Left renal pelvis (tissue), 4 donors: ENCODE measurements around the gene MRPL49. TPM values are rescaled to one million over a fixed set of nuclear protein-coding genes. Genes with fewer than 3 reads are reported as not detected.
"Not testable (repeated sequence)": the region's sequence is repeated elsewhere in the genome, so short reads cannot be mapped to it uniquely, and the experiment has no call there.

Source experiments
- DNase-seq, 4 donors: peaks; one replicate each; pipeline ENCODE4 v3.0.0-alpha.2; 2013; ENCODE audit warnings: low read depth in 4 of 4, low spot score in 3 of 4
- polyA plus RNA-seq, 4 donors: library from polyadenylated mRNA; unstranded; fragments of 120-200 nt; gene quantifications; one replicate each; pipeline ENCODE4 v1.2.1, GENCODE V29; 2013; ENCODE audit not compliant: insufficient read length in 4 of 4

MRPL49 gene
- polyA plus RNA-seq, 4 donors, result 36.9 to 59.1 (median 56.3) TPM

- DNase-seq, result no peak
These were observed 38.5 kb downstream of the MRPL49 start for GRCh38 chr11:65160643-65161042.

- DNase-seq, result no peak
These were observed 41.6 kb downstream of the MRPL49 start for GRCh38 chr11:65163684-65164083.

- DNase-seq, result no peak
These were observed 43.5 kb downstream of the MRPL49 start for GRCh38 chr11:65165410-65166317.

GRCh38 chr11:65166893-65167292 lies 44.8 kb downstream of the MRPL49 start:
- DNase-seq, result no peak

- DNase-seq, result no peak
These were observed 45.5 kb downstream of the MRPL49 start for GRCh38 chr11:65167656-65168055.

- no peak for DNase-seq
These were observed 47.1 kb downstream of the MRPL49 start for GRCh38 chr11:65169164-65169641.

- no peak for DNase-seq
These were observed 48.0 kb downstream of the MRPL49 start, which contains the start of gene SPDYC for GRCh38 chr11:65170058-65170534. TSS of gene SPDYC (plus strand) at chr11:65170233. CDS start at chr11:65171358, 1,125 bp downstream.

- no peak for DNase-seq
These were observed 50.5 kb downstream of the MRPL49 start for GRCh38 chr11:65172600-65172999.

GRCh38 chr11:65174571-65175010 lies 52.5 kb downstream of the MRPL49 start:
- not testable (repeated sequence) for DNase-seq

Other genes with a start within 250 kb of the MRPL49 start
- 10 to 100 TPM; 48.7 to 68.8 (median 58.5) TPM for gene EHD1, start 243.7 kb upstream of the MRPL49 start, polyA plus RNA-seq
- gene ATG2A, start 205.1 kb upstream of the MRPL49 start, polyA plus RNA-seq, result 10 to 100 TPM; 12.9 to 26.0 (median 15.6) TPM
- 10 to 100 TPM; 13.2 to 20.8 (median 17.4) TPM for gene PPP2R5B, start 197.6 kb upstream of the MRPL49 start, polyA plus RNA-seq
- 1 to 10 TPM; 1.6 to 3.5 (median 2.4) TPM for gene GPHA2, start 186.4 kb upstream of the MRPL49 start, polyA plus RNA-seq
- gene MAJIN, start 150.2 kb upstream of the MRPL49 start, polyA plus RNA-seq, result 1 to 10 TPM in 1 of 4 donors, under 1 TPM in 2, not detected in 1; 0.53 to 1.3 (median 0.92) TPM
- gene BATF2, start 125.3 kb upstream of the MRPL49 start, polyA plus RNA-seq, result 1 to 10 TPM; 2.3 to 2.9 (median 2.6) TPM
- 10 to 100 TPM; 54.6 to 74.5 (median 63.5) TPM for gene ARL2, start 108.2 kb upstream of the MRPL49 start, polyA plus RNA-seq
- gene SNX15, start 94.9 kb upstream of the MRPL49 start, polyA plus RNA-seq, result 10 to 100 TPM; 25.3 to 32.4 (median 28.6) TPM
- 10 to 100 TPM; 10.6 to 19.5 (median 11.3) TPM for gene SAC3D1, start 81.1 kb upstream of the MRPL49 start, polyA plus RNA-seq
- gene NAALADL1, start 63.8 kb upstream of the MRPL49 start, polyA plus RNA-seq, result 10 to 100 TPM; 11.6 to 28.5 (median 12.6) TPM
- gene CDCA5, start 38.3 kb upstream of the MRPL49 start, polyA plus RNA-seq, result 10 to 100 TPM; 15.7 to 20.1 (median 18.0) TPM
- 10 to 100 TPM; 26.2 to 36.5 (median 31.0) TPM for gene ZFPL1, start 38.1 kb upstream of the MRPL49 start, polyA plus RNA-seq
- gene VPS51, start 26.1 kb upstream of the MRPL49 start, polyA plus RNA-seq, result 100 to 1,000 TPM in 2 of 4 donors, 10 to 100 TPM in 2; 87.3 to 152 (median 103) TPM
- gene TM7SF2, start 10.4 kb upstream of the MRPL49 start, polyA plus RNA-seq, result 10 to 100 TPM; 17.7 to 97.1 (median 70.3) TPM
- 10 to 100 TPM in 1 of 4 donors, 1 to 10 TPM in 3; 3.8 to 11.1 (median 5.9) TPM for gene ZNHIT2, start 4.6 kb upstream of the MRPL49 start, polyA plus RNA-seq
- 100 to 1,000 TPM; 557 to 830 (median 587) TPM for gene FAU, start 187 bp upstream of the MRPL49 start, polyA plus RNA-seq
- gene SYVN1, start 12.2 kb downstream of the MRPL49 start, polyA plus RNA-seq, result 10 to 100 TPM; 44.0 to 62.7 (median 55.2) TPM
- gene SPDYC, start 47.9 kb downstream of the MRPL49 start, polyA plus RNA-seq, result not detected
- 100 to 1,000 TPM in 1 of 4 donors, 10 to 100 TPM in 3; 76.5 to 113 (median 88.6) TPM for gene CAPN1, start 59.6 kb downstream of the MRPL49 start, polyA plus RNA-seq
- 10 to 100 TPM; 24.3 to 30.0 (median 28.3) TPM for gene POLA2, start 139.6 kb downstream of the MRPL49 start, polyA plus RNA-seq
- gene CDC42EP2, start 192.5 kb downstream of the MRPL49 start, polyA plus RNA-seq, result 10 to 100 TPM in 2 of 4 donors, 1 to 10 TPM in 2; 7.0 to 24.1 (median 11.4) TPM
- gene DPF2, start 211.5 kb downstream of the MRPL49 start, polyA plus RNA-seq, result 100 to 1,000 TPM in 1 of 4 donors, 10 to 100 TPM in 3; 80.6 to 102 (median 88.0) TPM
- gene TIGD3, start 232.4 kb downstream of the MRPL49 start, polyA plus RNA-seq, result under 1 TPM; 0.41 to 0.69 (median 0.55) TPM